DOHH2 (cell line): ENCODE results near the gene GDF7.

Source experiments
- CTCF ChIP-seq: fragments of 200-600 bp; sonication (generic); IDR thresholded peaks from one replicate; pipeline ENCODE4 v1.5.1; 2014; ENCODE audit warnings: antibody characterized with exemption, mild to moderate bottlenecking, low read depth, low read length; ENCODE audit not compliant: poor library complexity, severe bottlenecking
- EZH2phosphoT487 ChIP-seq: fragments of 200-600 bp; sonication (generic); IDR thresholded peaks from 2 replicates; pipeline ENCODE4 v1.6.1; 2017; ENCODE audit warnings: borderline replicate concordance, mild to moderate bottlenecking, antibody characterized with exemption, low read length, moderate library complexity, mixed read lengths

GRCh38 chr2:20687260-20687832 lies 20.4 kb downstream of the GDF7 start:
- TF ChIP-seq CTCF (no peak), EZH2phosphoT487 (no peak)
